ENCODE data around the gene INPP5B. TPM values are rescaled to one million over a fixed set of nuclear protein-coding genes. Genes with fewer than 3 reads are reported as not detected.

Gene INPP5B
- total and polyA plus RNA-seq, 9 of the 15 experiments (the other 6 are each of a cell fraction or from before 2014, with no cell fraction given), result 14.1 to 28.7 (median 20.9) TPM

- TF ChIP-seq SAFB (IDR thresholded peaks at IDR 0.05; ENCODE audit: borderline replicate concordance, low read depth, low read length) (no peak), MTA2 (IDR thresholded peaks at IDR 0.05; ENCODE audit: low read depth) (peak; percentile 84), ZFP36 (IDR thresholded peaks at IDR 0.05; ENCODE audit: low read depth, low read length, partially characterized antibody) (no peak), MAX (CRISPR knock-in tag; IDR thresholded peaks at IDR 0.05) (peak; percentile 66), CTCF (IDR thresholded peaks at IDR 0.05 in 2 of 3, conservative IDR thresholded peaks at IDR 0.05 in 1 of 3; ENCODE audit: insufficient read depth in 2 of 3, low read depth in 1 of 3, low read length in 3 of 3) (peak; percentile 26 to 27 (median 26); a peak in 3 of 6 replicates), HMGXB4 (CRISPR knock-in tag; IDR thresholded peaks at IDR 0.05) (no peak), ZNF766 (CRISPR knock-in tag; conservative IDR thresholded peaks at IDR 0.05) (0 out of 2 replicates have a peak, but pooled peaks have one; percentile 64), HDGF (IDR thresholded peaks at IDR 0.05) (no peak), HES1 (IDR thresholded peaks at IDR 0.05; ENCODE audit: low read depth) (0 out of 2 replicates have a peak, but pooled peaks have one; percentile 36), WHSC1 (IDR thresholded peaks at IDR 0.05; ENCODE audit: low read length) (no peak), ERF (CRISPR knock-in tag; IDR thresholded peaks at IDR 0.05) (no peak), RAD21 (CRISPR knock-in tag; conservative IDR thresholded peaks at IDR 0.05 in 1 of 2, IDR thresholded peaks at IDR 0.05 in 1 of 2) (0 out of 4 replicates have a peak, but pooled peaks of 1 of the 2 experiments have one; percentile 6), ZNF449 (CRISPR knock-in tag; IDR thresholded peaks at IDR 0.05) (0 out of 2 replicates have a peak, but pooled peaks have one; percentile 9), NCOA1 (IDR thresholded peaks at IDR 0.05; ENCODE audit: low read depth) (no peak; the same call in 1 of the 2 replicates), XRCC4 (IDR thresholded peaks at IDR 0.05; ENCODE audit: extremely low read depth, insufficient read depth, insufficient read length) (no peak), CSDE1 (IDR thresholded peaks at IDR 0.05) (peak in 1 of 2 experiments; percentile 65; a peak in 1 of 4 replicates), KDM1A (IDR thresholded peaks at IDR 0.05) (0 out of 4 replicates have a peak, but pooled peaks of 1 of the 2 experiments have one; percentile 18), PML (IDR thresholded peaks at IDR 0.05; ENCODE audit: low read length) (peak; percentile 72), TCF3 (CRISPR knock-in tag; IDR thresholded peaks at IDR 0.05) (peak; percentile 92), MAFF (IDR thresholded peaks at IDR 0.05; ENCODE audit: low read length) (peak; percentile 67; the same call in 1 of the 2 replicates), GABPB1 (CRISPR knock-in tag; IDR thresholded peaks at IDR 0.05) (0 out of 2 replicates have a peak, but pooled peaks have one; percentile 20), ZKSCAN1 (IDR thresholded peaks at IDR 0.05; ENCODE audit: low read depth, low read length) (peak; percentile 72; the same call in 1 of the 2 replicates), SOX6 (IDR thresholded peaks at IDR 0.05) (peak; percentile 75)
Measured at GRCh38 chr1:37922767-37923550, 23.9 kb downstream of the INPP5B start (continued).

All from K562 (cell line).